HepG2 (cell line): ENCODE measurements around the gene PXMP2. TPM values are rescaled to one million over a fixed set of nuclear protein-coding genes. Genes with fewer than 3 reads are reported as not detected.

Source experiments
- BCLAF1 ChIP-seq: fragments of 450-650 bp; IDR thresholded peaks from 2 replicates; pipeline ENCODE4 v1.6.1; 2017; ENCODE audit warnings: mild to moderate bottlenecking
- CHD2 ChIP-seq: IDR thresholded peaks from 2 replicates; pipeline ENCODE4 v1.6.1; 2011; ENCODE audit warnings: low read depth, low read length, improper control_type of control experiment
- FLYWCH1 ChIP-seq: sonication (generic); formaldehyde crosslinking; IDR thresholded peaks from 2 replicates; pipeline ENCODE4 v1.8.1; 2023; ENCODE audit warnings: mild to moderate bottlenecking, missing genetic modification reagents
- GATAD1 ChIP-seq: IDR thresholded peaks from 2 replicates; pipeline ENCODE4 v1.6.1; 2016; ENCODE audit warnings: missing genetic modification reagents, missing compliant biosample characterization
- HDAC1 ChIP-seq: sonication (generic); formaldehyde crosslinking; IDR thresholded peaks from 2 replicates; pipeline ENCODE4 v1.5.1; 2020; ENCODE audit warnings: mild to moderate bottlenecking, missing genetic modification reagents
- MXD3 ChIP-seq: IDR thresholded peaks from 2 replicates; pipeline ENCODE4 v1.6.1; 2016; ENCODE audit warnings: mild to moderate bottlenecking, missing biosample characterization, missing genetic modification reagents
- NFE2L2 ChIP-seq: fragments of 150-350 bp; IDR thresholded peaks from 2 replicates; pipeline ENCODE4 v1.6.1; 2014; ENCODE audit warnings: low read length
- PHB2 ChIP-seq: fragments of 450-650 bp; IDR thresholded peaks from 2 replicates; pipeline ENCODE4 v1.6.1; 2018; ENCODE audit not compliant: partially characterized antibody
- PITX1 ChIP-seq: sonication (generic); formaldehyde crosslinking; IDR thresholded peaks from 2 replicates; pipeline ENCODE4 v1.5.1; 2020; ENCODE audit warnings: mild to moderate bottlenecking, missing genetic modification reagents
- ZBTB26 ChIP-seq: IDR thresholded peaks from 2 replicates; pipeline ENCODE4 v1.6.1; 2016; ENCODE audit warnings: missing compliant biosample characterization, missing genetic modification reagents, borderline replicate concordance
- ZBTB37 ChIP-seq: sonication (generic); formaldehyde crosslinking; IDR thresholded peaks from 2 replicates; pipeline ENCODE4 v1.4.0; 2020; ENCODE audit warnings: mild to moderate bottlenecking, missing genetic modification reagents
- ZNF142 ChIP-seq: sonication (generic); formaldehyde crosslinking; IDR thresholded peaks from 2 replicates; pipeline ENCODE4 v1.4.0; 2020; ENCODE audit warnings: missing genetic modification reagents
- ZNF17 ChIP-seq: sonication (generic); formaldehyde crosslinking; IDR thresholded peaks from 2 replicates; pipeline ENCODE4 v1.5.0; 2020; ENCODE audit warnings: mild to moderate bottlenecking, missing genetic modification reagents
- ZNF264 ChIP-seq: sonication (generic); formaldehyde crosslinking; IDR thresholded peaks from 2 replicates; pipeline ENCODE4 v1.4.0; 2020; ENCODE audit warnings: missing genetic modification reagents
- ZNF772 ChIP-seq: sonication (generic); formaldehyde crosslinking; IDR thresholded peaks from 2 replicates; pipeline ENCODE4 v1.5.0; 2020; ENCODE audit warnings: mild to moderate bottlenecking, missing genetic modification reagents
- polyA plus RNA-seq, 8 experiments: library from polyadenylated mRNA; depleted of rRNA in 3 of 8; stranded (reverse) in 7 of 8; unstranded in 1 of 8; fragments of >200 nt; fragmentation: Illumina TruSeq in 4 of 8; extraction: Trizol in 4 of 8; gene quantifications; 2 replicates each; pipeline versions ENCODE4 v1.2.1 to v1.2.3, GENCODE V29; 2011 to 2016; ENCODE audit warnings: low read depth in 4 of 8, missing spikeins in 1 of 8, mixed read lengths in 1 of 8; ENCODE audit not compliant: insufficient read depth in 1 of 8
- total RNA-seq, 5 experiments: library from RNA; depleted of rRNA; stranded (reverse); fragments of >200 nt; fragmentation: Illumina TruSeq; extraction: Trizol; gene quantifications; 2 replicates each; pipeline ENCODE4 v1.2.3, GENCODE V29; 2016; ENCODE audit warnings: low read depth in 1 of 5

Gene PXMP2
- total and polyA plus RNA-seq, 2 of the 13 experiments (the other 11 are each of a cell fraction or from before 2014, with no cell fraction given) = 25.5 to 42.9 TPM

GRCh38 chr12:132687211-132688164, at the start of gene PXMP2, which contains the start of gene POLE (continued):
- TF ChIP-seq ZBTB37 (no peak), ZNF772 (CRISPR knock-in tag) (0 out of 2 replicates have a peak, but pooled peaks have one; percentile 30), FLYWCH1 (CRISPR knock-in tag) (no peak), ZNF264 (CRISPR knock-in tag) (no peak), ZBTB26 (CRISPR knock-in tag) (no peak), NFE2L2 (no peak), MXD3 (CRISPR knock-in tag) (no peak), CHD2 (peak; percentile 99), ZNF142 (no peak), PITX1 (CRISPR knock-in tag) (no peak), BCLAF1 (no peak), PHB2 (no peak), ZNF17 (CRISPR knock-in tag) (no peak), GATAD1 (CRISPR knock-in tag) (peak; percentile 86), HDAC1 (CRISPR knock-in tag) (peak; percentile 88)
